H9 (cell line): ENCODE results near the gene AREG. TPM values are rescaled to one million over a fixed set of nuclear protein-coding genes. Genes with fewer than 3 reads are reported as not detected.

Experiments
- DNase-seq: peaks from one replicate; pipeline ENCODE4 v3.0.0-alpha.2; 2017
- H2AFZ ChIP-seq: one replicate; pipeline ENCODE4 v1.6.1; 2013; ENCODE audit warnings: mild to moderate bottlenecking, low read length, control low read depth, moderate library complexity
- H2AK5ac ChIP-seq: 2 replicates; pipeline ENCODE4 v1.6.1; 2013; ENCODE audit warnings: low read length, control low read depth, mixed read lengths; ENCODE audit not compliant: insufficient read length
- H2BK120ac ChIP-seq: one replicate; pipeline ENCODE4 v1.6.1; 2013; ENCODE audit warnings: low read depth, mild to moderate bottlenecking, low read length, control low read depth, inconsistent platforms; ENCODE audit not compliant: poor library complexity, severe bottlenecking
- H2BK12ac ChIP-seq: 2 replicates; pipeline ENCODE4 v1.6.1; 2013; ENCODE audit warnings: low read length, control low read depth, mixed read lengths, low read depth; ENCODE audit not compliant: insufficient read length
- H2BK15ac ChIP-seq: 2 replicates; pipeline ENCODE4 v1.6.1; 2013; ENCODE audit warnings: low read depth, low read length, control low read depth
- H2BK20ac ChIP-seq: one replicate; pipeline ENCODE4 v1.6.1; 2013; ENCODE audit warnings: low read depth, mild to moderate bottlenecking, low read length, control low read depth, inconsistent platforms; ENCODE audit not compliant: poor library complexity, severe bottlenecking
- H2BK5ac ChIP-seq: 2 replicates; pipeline ENCODE4 v1.6.1; 2013; ENCODE audit warnings: low read length, control low read depth, mixed read lengths; ENCODE audit not compliant: insufficient read length
- H3K14ac ChIP-seq: 2 replicates; pipeline ENCODE4 v1.6.1; 2013; ENCODE audit warnings: low read length, control low read depth; ENCODE audit not compliant: insufficient read depth
- H3K18ac ChIP-seq: 2 replicates; pipeline ENCODE4 v1.6.1; 2013; ENCODE audit warnings: low read depth, mild to moderate bottlenecking, mixed read lengths, low read length, control low read depth; ENCODE audit not compliant: insufficient read length
- H3K23ac ChIP-seq: 2 replicates; pipeline ENCODE4 v1.6.1; 2013; ENCODE audit warnings: low read length, control low read depth, mixed read lengths, low read depth; ENCODE audit not compliant: insufficient read length
- H3K23me2 ChIP-seq: 2 replicates; pipeline ENCODE4 v1.6.1; 2013; ENCODE audit warnings: low read depth, mild to moderate bottlenecking, mixed read lengths, low read length, control low read depth; ENCODE audit not compliant: insufficient read length, poor library complexity, severe bottlenecking
- H3K27ac ChIP-seq: 2 replicates; pipeline ENCODE4 v1.5.1; 2013; ENCODE audit warnings: low read length, control low read depth, mixed read lengths, low read depth; ENCODE audit not compliant: insufficient read length
- H3K27me3 ChIP-seq: 2 replicates; pipeline ENCODE4 v1.6.1; 2013; ENCODE audit warnings: low read length, control low read depth, inconsistent platforms; ENCODE audit not compliant: insufficient read depth
- H3K4ac ChIP-seq: 2 replicates; pipeline ENCODE4 v1.6.1; 2013; ENCODE audit warnings: low read depth, mild to moderate bottlenecking, control low read depth, inconsistent platforms, low read length, moderate library complexity
- H3K4me1 ChIP-seq: 2 replicates; pipeline ENCODE4 v1.6.1; 2013; ENCODE audit warnings: low read length, control low read depth, inconsistent platforms; ENCODE audit not compliant: insufficient read depth
- H3K4me2 ChIP-seq: 2 replicates; pipeline ENCODE4 v1.6.1; 2013; ENCODE audit warnings: low read length, control low read depth, mixed read lengths; ENCODE audit not compliant: insufficient read length, insufficient read depth
- H3K56ac ChIP-seq: 2 replicates; pipeline ENCODE4 v1.6.1; 2013; ENCODE audit warnings: low read depth, mild to moderate bottlenecking, mixed read lengths, low read length, control low read depth; ENCODE audit not compliant: insufficient read length
- H3K79me1 ChIP-seq: 2 replicates; pipeline ENCODE4 v1.6.1; 2013; ENCODE audit warnings: low read depth, mild to moderate bottlenecking, moderate library complexity, low read length, control low read depth, inconsistent platforms; ENCODE audit not compliant: insufficient read depth, poor library complexity, severe bottlenecking
- H3K79me2 ChIP-seq: 2 replicates; pipeline ENCODE4 v1.6.1; 2013; ENCODE audit warnings: low read length, control low read depth, inconsistent platforms; ENCODE audit not compliant: insufficient read depth
- H3K9ac ChIP-seq: 2 replicates; pipeline ENCODE4 v1.6.1; 2013; ENCODE audit warnings: low read length, control low read depth, mixed read lengths; ENCODE audit not compliant: insufficient read length; ENCODE audit errors: extremely low read depth
- H3K9me3 ChIP-seq: one replicate; pipeline ENCODE4 v1.6.1; 2013; ENCODE audit warnings: low read depth, low read length, inconsistent platforms; ENCODE audit not compliant: control insufficient read depth
- H3T11ph ChIP-seq: one replicate; pipeline ENCODE4 v1.6.1; 2013; ENCODE audit warnings: mild to moderate bottlenecking, low read length, control low read depth, inconsistent platforms
- H4K20me1 ChIP-seq: one replicate; pipeline ENCODE4 v1.6.1; 2013; ENCODE audit not compliant: control insufficient read depth, insufficient read length, insufficient read depth
- H4K5ac ChIP-seq: 2 replicates; pipeline ENCODE4 v1.6.1; 2013; ENCODE audit warnings: low read depth, mild to moderate bottlenecking, mixed read lengths, low read length, control low read depth; ENCODE audit not compliant: insufficient read length
- H4K8ac ChIP-seq: replicated peaks from 2 replicates; pipeline ENCODE4 v1.6.1; 2013; ENCODE audit warnings: low read length, control low read depth, mixed read lengths, low read depth; ENCODE audit not compliant: insufficient read length
- H4K91ac ChIP-seq: 2 replicates; pipeline ENCODE4 v1.6.1; 2013; ENCODE audit warnings: low read depth, mild to moderate bottlenecking, moderate library complexity, mixed read lengths, low read length, control low read depth; ENCODE audit not compliant: insufficient read length
- H3K27ac Mint-ChIP-seq, 3 experiments: 2 replicates in 2 of 3; 3 replicates in 1 of 3; pipeline ENCODE4 v1.8.0; 2020 to 2021; ENCODE audit warnings: mixed read lengths in 3 of 3, mild to moderate bottlenecking in 1 of 3, moderate library complexity in 1 of 3
- H3K27me3 Mint-ChIP-seq: 2 replicates; pipeline ENCODE4 v1.8.0; 2021; ENCODE audit warnings: low read depth, mild to moderate bottlenecking, moderate library complexity, mixed read lengths
- H3K36me3 Mint-ChIP-seq, 3 experiments: 2 replicates in 2 of 3; 3 replicates in 1 of 3; pipeline ENCODE4 v1.8.0; 2020 to 2021; ENCODE audit warnings: low read depth in 3 of 3, mixed read lengths in 3 of 3; ENCODE audit not compliant: insufficient read depth in 1 of 3
- H3K4me1 Mint-ChIP-seq, 2 experiments: 2 replicates each; pipeline ENCODE4 v1.8.0; 2020; ENCODE audit warnings: mixed read lengths in 2 of 2
- H3K4me3 Mint-ChIP-seq, 2 experiments: 2 replicates in 1 of 2; 3 replicates in 1 of 2; pipeline ENCODE4 v1.8.0; 2020 to 2021; ENCODE audit warnings: mild to moderate bottlenecking in 2 of 2, mixed read lengths in 2 of 2, moderate library complexity in 1 of 2
- H3K9me3 Mint-ChIP-seq, 2 experiments: 2 replicates in 1 of 2; 3 replicates in 1 of 2; pipeline ENCODE4 v1.8.0; 2020; ENCODE audit warnings: mild to moderate bottlenecking in 2 of 2, mixed read lengths in 2 of 2, moderate library complexity in 1 of 2
- WGBS: extraction: QIAGEN DNeasy Blood & Tissue Kit; methylation state at CpG from one replicate; pipeline ENCODE4 v1.1.7; 2013; ENCODE audit warnings: missing lambda C conversion rate, low lambda C conversion rate, mixed read lengths; ENCODE audit not compliant: insufficient read length; ENCODE audit errors: extremely low coverage; 5-methylcytosine and 5-hydroxymethylcytosine counted together
- total RNA-seq: library from RNA; stranded (reverse); gene quantifications from 2 replicates; pipeline ENCODE4 v1.2.1, GENCODE V29; 2021
- TF ChIP-seq, protein P1 (sequence below): fragments of 200-600 bp; sonication (generic); conservative IDR thresholded peaks from 3 replicates; pipeline ENCODE4 v1.8.0; 2021; ENCODE audit warnings: antibody characterized with exemption, mild to moderate bottlenecking

AREG gene
- total RNA-seq, 1 experiment from 2014 or later: 0.28 TPM

DNA sequence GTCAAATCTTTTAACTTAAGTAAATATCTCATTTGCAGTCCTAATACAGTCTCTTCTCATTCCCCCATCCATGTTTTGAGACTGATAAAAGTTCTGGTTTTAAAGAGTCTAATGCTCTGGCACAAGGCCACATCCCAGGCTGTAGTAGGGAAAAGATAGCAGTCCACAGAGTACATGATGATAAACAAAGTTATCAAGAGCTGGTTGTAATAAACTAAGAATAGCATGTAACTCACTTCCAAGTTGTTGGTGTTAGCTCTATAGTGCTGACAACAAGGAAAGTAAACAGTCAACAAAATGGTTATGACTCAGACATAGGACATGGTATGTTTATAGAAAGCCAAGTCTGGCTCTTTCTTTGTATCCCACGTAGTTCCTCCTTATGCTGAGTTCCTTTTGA, 21.8 kb upstream of the AREG start:
- Histone ChIP-seq H3K56ac (no peak overlapping the region), H2BK12ac (no peak overlapping the region), H3K4me2 (no peak overlapping the region), H3K4me1 (no peaks in the 10 kb centered on the region), H2BK20ac (no peak overlapping the region), H3K4ac (no peak overlapping the region), H3K9ac (no peak overlapping the region), H3K23me2 (no peaks in the 10 kb centered on the region), H3T11ph (no peak overlapping the region), H4K5ac (no peak overlapping the region), H4K91ac (no peak overlapping the region), H4K20me1 (no peaks in the 10 kb centered on the region), H3K18ac (no peak overlapping the region), H3K14ac (no peak overlapping the region), H3K79me1 (no peaks in the 10 kb centered on the region), H3K79me2 (no peaks in the 10 kb centered on the region), H2BK15ac (no peak overlapping the region), H2AFZ (no peak overlapping the region), H3K23ac (no peak overlapping the region), H3K27ac (no peak overlapping the region), H2BK5ac (no peak overlapping the region), H3K27me3 (no peaks in the 10 kb centered on the region), H4K8ac (no peak overlapping the region), H2BK120ac (no peak overlapping the region), H2AK5ac (no peak overlapping the region), H3K9me3 (no peaks in the 10 kb centered on the region)
- WGBS: no CpG with 5 or more reads among the region's 1 CpG
- H3K4me1 Mint-ChIP-seq: peaks cover 5 to 6% of the 10 kb centered on the region in 2 experiments; a peak in 3 of 4 replicates
- TF ChIP-seq, protein P1, sequence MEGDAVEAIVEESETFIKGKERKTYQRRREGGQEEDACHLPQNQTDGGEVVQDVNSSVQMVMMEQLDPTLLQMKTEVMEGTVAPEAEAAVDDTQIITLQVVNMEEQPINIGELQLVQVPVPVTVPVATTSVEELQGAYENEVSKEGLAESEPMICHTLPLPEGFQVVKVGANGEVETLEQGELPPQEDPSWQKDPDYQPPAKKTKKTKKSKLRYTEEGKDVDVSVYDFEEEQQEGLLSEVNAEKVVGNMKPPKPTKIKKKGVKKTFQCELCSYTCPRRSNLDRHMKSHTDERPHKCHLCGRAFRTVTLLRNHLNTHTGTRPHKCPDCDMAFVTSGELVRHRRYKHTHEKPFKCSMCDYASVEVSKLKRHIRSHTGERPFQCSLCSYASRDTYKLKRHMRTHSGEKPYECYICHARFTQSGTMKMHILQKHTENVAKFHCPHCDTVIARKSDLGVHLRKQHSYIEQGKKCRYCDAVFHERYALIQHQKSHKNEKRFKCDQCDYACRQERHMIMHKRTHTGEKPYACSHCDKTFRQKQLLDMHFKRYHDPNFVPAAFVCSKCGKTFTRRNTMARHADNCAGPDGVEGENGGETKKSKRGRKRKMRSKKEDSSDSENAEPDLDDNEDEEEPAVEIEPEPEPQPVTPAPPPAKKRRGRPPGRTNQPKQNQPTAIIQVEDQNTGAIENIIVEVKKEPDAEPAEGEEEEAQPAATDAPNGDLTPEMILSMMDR: no peak
- H3K27me3 Mint-ChIP-seq: no peaks in the 10 kb centered on the region
- peaks cover 7% of the 10 kb centered on the region in 2 experiments; a peak in 4 of 5 replicates for H3K9me3 Mint-ChIP-seq
- DNase-seq: no peak
- H3K36me3 Mint-ChIP-seq: peaks cover 0 to 1% (median 0%) of the 10 kb centered on the region in 3 experiments; a peak in 1 of 7 replicates
- no peak overlapping the region for H3K4me3 Mint-ChIP-seq
- no peak overlapping the region for H3K27ac Mint-ChIP-seq
